Thymus (tissue), 11 donors: ENCODE data around the gene MTA3. TPM values are rescaled to one million over a fixed set of nuclear protein-coding genes. Genes with fewer than 3 reads are reported as not detected.
"Not testable (repeated sequence)": the region's sequence is repeated elsewhere in the genome, so short reads cannot be mapped to it uniquely, and the experiment has no call there.

Experiments
- DNase-seq, 9 donors: peaks; one replicate each; pipeline ENCODE4 v3.0.0-alpha.2; 2013; ENCODE audit warnings: low spot score in 9 of 9, low read depth in 6 of 9, missing footprints in 1 of 9
- H3K27ac ChIP-seq, 2 donors: one replicate each; pipeline ENCODE4 v1.5.1; 2013; ENCODE audit warnings: control low read depth in 1 of 2, low read depth in 1 of 2, low read length in 1 of 2, mild to moderate bottlenecking in 1 of 2, moderate library complexity in 1 of 2
- H3K27me3 ChIP-seq, 2 donors: one replicate each; pipeline ENCODE4 v1.5.1; 2013; ENCODE audit warnings: low read length in 1 of 2; ENCODE audit not compliant: control insufficient read depth in 2 of 2, insufficient read depth in 1 of 2
- H3K36me3 ChIP-seq, 2 donors: one replicate each; pipeline ENCODE4 v1.5.1; 2013; ENCODE audit warnings: low read length in 1 of 2, mild to moderate bottlenecking in 1 of 2, moderate library complexity in 1 of 2; ENCODE audit not compliant: control insufficient read depth in 2 of 2, insufficient read depth in 2 of 2
- H3K4me1 ChIP-seq, 2 donors: one replicate each; pipeline ENCODE4 v1.5.1; 2013; ENCODE audit warnings: low read length in 2 of 2; ENCODE audit not compliant: control insufficient read depth in 2 of 2, insufficient read depth in 2 of 2
- H3K4me3 ChIP-seq, 2 donors: one replicate each; pipeline ENCODE4 v1.5.1; 2013; ENCODE audit warnings: low read length in 2 of 2, control low read depth in 1 of 2, mild to moderate bottlenecking in 1 of 2
- H3K9me3 ChIP-seq, 2 donors: one replicate each; pipeline ENCODE4 v1.5.1; 2013; ENCODE audit warnings: low read length in 1 of 2, mild to moderate bottlenecking in 1 of 2; ENCODE audit not compliant: control insufficient read depth in 2 of 2, insufficient read depth in 1 of 2
- WGBS: extraction: QIAGEN DNeasy Blood & Tissue Kit; methylation state at CpG from one replicate; pipeline ENCODE4 v1.1.7; 2013; 5-methylcytosine and 5-hydroxymethylcytosine counted together
- polyA plus RNA-seq: library from polyadenylated mRNA; stranded (reverse); fragments of 200-250 nt; gene quantifications from one replicate; pipeline ENCODE4 v1.2.3, GENCODE V29; 2013
- total RNA-seq: library from RNA; stranded (reverse); fragments of 120-200 nt; gene quantifications from one replicate; pipeline ENCODE4 v1.2.4, GENCODE V29; 2013
- donor health status: healthy.

Gene MTA3
- total and polyA plus RNA-seq, 2 donors: 64.9 to 77.4 TPM

- H3K27ac ChIP-seq: no peak overlapping the region
- no peaks in the 10 kb centered on the region for H3K9me3 ChIP-seq
- no peaks in the 10 kb centered on the region for H3K27me3 ChIP-seq
- 94% methylated on average over 7 of the region's 7 CpGs for WGBS
- H3K4me3 ChIP-seq: no peak overlapping the region
- H3K36me3 ChIP-seq: peaks cover 12 to 54% of the 10 kb centered on the region in 2 donors
- DNase-seq: no peak
- H3K4me1 ChIP-seq: peaks cover 0 to 5% of the 10 kb centered on the region in 2 donors
Measured at GRCh38 chr2:42638080-42638784, 69.8 kb downstream of the MTA3 start.

GRCh38 chr2:42639340-42640077, 71.1 kb downstream of the MTA3 start:
- no peak overlapping the region for H3K4me3 ChIP-seq
- H3K36me3 ChIP-seq: peaks cover 14 to 55% of the 10 kb centered on the region in 2 donors
- H3K9me3 ChIP-seq: no peaks in the 10 kb centered on the region
- peaks cover 0 to 5% of the 10 kb centered on the region in 2 donors for H3K4me1 ChIP-seq
- no peaks in the 10 kb centered on the region for H3K27me3 ChIP-seq
- 90% methylated on average over 5 of the region's 5 CpGs for WGBS
- DNase-seq: no peak
- no peak overlapping the region for H3K27ac ChIP-seq

GRCh38 chr2:42640261-42640660, 71.8 kb downstream of the MTA3 start:
- Histone ChIP-seq H3K9me3 (no peaks in the 10 kb centered on the region), H3K27ac (no peak overlapping the region), H3K4me3 (no peak overlapping the region), H3K4me1 (peaks cover 0 to 5% of the 10 kb centered on the region in 2 donors), H3K36me3 (peaks cover 21 to 63% of the 10 kb centered on the region in 2 donors), H3K27me3 (no peaks in the 10 kb centered on the region)
- DNase-seq: no peak
- WGBS: 98% methylated on average over 1 of the region's 1 CpG

GRCh38 chr2:42642371-42642770, 73.9 kb downstream of the MTA3 start:
- WGBS: 98% methylated on average over 2 of the region's 2 CpGs
- not testable (repeated sequence) for H3K27me3 ChIP-seq, H3K9me3 ChIP-seq, H3K27ac ChIP-seq, H3K4me3 ChIP-seq, DNase-seq, H3K4me1 ChIP-seq
- peaks cover 31 to 70% of the 10 kb centered on the region in 2 donors for H3K36me3 ChIP-seq

- WGBS: 98% methylated on average over 2 of the region's 2 CpGs
- H3K9me3 ChIP-seq: no peaks in the 10 kb centered on the region
- H3K27ac ChIP-seq: no peak overlapping the region
- DNase-seq: no peak
- H3K4me3 ChIP-seq: no peak overlapping the region
- peaks cover 5 to 21% of the 10 kb centered on the region in 2 donors for H3K4me1 ChIP-seq
- no peaks in the 10 kb centered on the region for H3K27me3 ChIP-seq
- peaks cover 32 to 71% of the 10 kb centered on the region in 2 donors for H3K36me3 ChIP-seq
Measured at GRCh38 chr2:42645551-42645950, 77.1 kb downstream of the MTA3 start.

- Histone ChIP-seq H3K27me3 (no peaks in the 10 kb centered on the region), H3K4me3 (no peak overlapping the region), H3K36me3 (peaks cover 37 to 45% of the 10 kb centered on the region in 2 donors), H3K9me3 (no peaks in the 10 kb centered on the region), H3K27ac (peak overlapping the region; percentile 52 to 53), H3K4me1 (peaks cover 12 to 32% of the 10 kb centered on the region in 2 donors)
- 97% methylated on average over 8 of the region's 8 CpGs for WGBS
- DNase-seq: no peak
Measured at GRCh38 chr2:42648796-42649195, 80.4 kb downstream of the MTA3 start.

GRCh38 chr2:42651057-42651456, 82.6 kb downstream of the MTA3 start:
- Histone ChIP-seq H3K4me3 (no peak overlapping the region), H3K36me3 (peaks cover 33 to 43% of the 10 kb centered on the region in 2 donors), H3K27ac (no peak overlapping the region), H3K27me3 (no peaks in the 10 kb centered on the region), H3K9me3 (no peaks in the 10 kb centered on the region), H3K4me1 (peaks cover 15 to 42% of the 10 kb centered on the region in 2 donors)
- 88% methylated on average over 1 of the region's 1 CpG for WGBS
- DNase-seq: no peak

GRCh38 chr2:42652086-42652485, 83.7 kb downstream of the MTA3 start:
- peak in 7 of 9 donors; percentile 38 to 83 (median 57) for DNase-seq
- Histone ChIP-seq H3K27ac (peak overlapping the region; percentile 74 to 78), H3K36me3 (peaks cover 30 to 41% of the 10 kb centered on the region in 2 donors), H3K9me3 (no peaks in the 10 kb centered on the region), H3K27me3 (no peaks in the 10 kb centered on the region), H3K4me3 (no peak overlapping the region), H3K4me1 (peaks cover 15 to 41% of the 10 kb centered on the region in 2 donors)
- 64% methylated on average over 6 of the region's 6 CpGs for WGBS

GRCh38 chr2:42653039-42653438, 84.6 kb downstream of the MTA3 start:
- 94% methylated on average over 5 of the region's 5 CpGs for WGBS
- Histone ChIP-seq H3K27me3 (no peaks in the 10 kb centered on the region), H3K4me1 (peaks cover 12 to 36% of the 10 kb centered on the region in 2 donors), H3K4me3 (no peak overlapping the region), H3K27ac (no peak overlapping the region), H3K9me3 (no peaks in the 10 kb centered on the region), H3K36me3 (peaks cover 31 to 43% of the 10 kb centered on the region in 2 donors)
- DNase-seq: no peak
